Islet precursor cell (in vitro differentiated cells): Measurements from ENCODE around the gene CCDC83.
"Not testable (repeated sequence)": the region's sequence is repeated elsewhere in the genome, so short reads cannot be mapped to it uniquely, and the experiment has no call there.

Experiments
- DNase-seq: peaks from one replicate; pipeline ENCODE4 v3.0.0-alpha.2; 2018

CCDC83 gene

GRCh38 chr11:85840932-85841331 is 14.3 kb upstream of the CCDC83 start:
- DNase-seq, result not testable (repeated sequence)

- no peak for DNase-seq
These were observed 11.3 kb upstream of the CCDC83 start for GRCh38 chr11:85843929-85844328.

- peak; percentile 83 for DNase-seq
These were observed 10.6 kb upstream of the CCDC83 start for GRCh38 chr11:85844439-85845123.

GRCh38 chr11:85845124-85845631 is 10.0 kb upstream of the CCDC83 start:
- no peak for DNase-seq

- DNase-seq, result no peak
These were observed 7.7 kb upstream of the CCDC83 start for GRCh38 chr11:85847436-85847835.

DNA sequence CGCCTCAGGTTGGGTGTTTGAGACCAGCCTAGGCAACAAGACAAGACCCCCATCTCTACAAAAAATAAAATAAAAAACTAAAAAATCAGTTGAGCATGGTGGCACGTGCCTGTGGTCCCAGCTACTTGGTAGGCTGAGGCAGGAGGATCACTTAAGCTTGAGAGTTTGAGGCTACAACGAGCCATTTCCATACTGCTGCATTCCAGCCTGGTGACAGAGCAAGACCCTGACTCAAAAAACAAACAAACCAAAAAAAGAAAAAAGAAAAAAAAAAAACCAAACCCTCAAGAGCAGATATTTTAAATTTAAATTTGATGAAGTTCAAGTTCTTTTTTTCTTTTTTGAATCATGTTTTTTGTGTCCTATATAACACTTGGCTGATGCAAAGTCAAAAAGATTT is 7.2 kb upstream of the CCDC83 start:
- DNase-seq, result no peak

DNA sequence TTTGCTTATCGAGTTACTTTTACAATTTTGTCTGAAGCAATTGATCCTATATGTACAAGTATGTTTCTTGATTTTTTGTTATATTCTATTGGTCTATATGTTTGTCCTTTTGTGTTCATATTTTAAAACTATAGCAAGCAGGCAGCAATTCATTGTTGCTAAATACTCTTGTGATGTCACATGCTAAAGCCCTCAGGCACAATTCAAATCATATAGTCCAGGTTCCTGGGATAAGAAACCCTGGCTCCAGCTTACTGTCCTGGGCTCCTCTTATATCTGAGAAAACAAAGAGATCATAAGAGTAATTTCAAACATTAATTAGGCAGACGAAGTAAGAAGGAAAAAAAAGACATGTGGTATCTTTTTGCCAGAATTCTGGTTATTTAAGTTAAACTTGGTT is 6.6 kb upstream of the CCDC83 start:
- no peak for DNase-seq

GRCh38 chr11:85852754-85853153 is 2.4 kb upstream of the CCDC83 start:
- not testable (repeated sequence) for DNase-seq

- not testable (repeated sequence) for DNase-seq
These were observed 1.6 kb upstream of the CCDC83 start for GRCh38 chr11:85853541-85853940.

- DNase-seq, result no peak
These were observed 999 bp upstream of the CCDC83 start for GRCh38 chr11:85854212-85854556.

DNA sequence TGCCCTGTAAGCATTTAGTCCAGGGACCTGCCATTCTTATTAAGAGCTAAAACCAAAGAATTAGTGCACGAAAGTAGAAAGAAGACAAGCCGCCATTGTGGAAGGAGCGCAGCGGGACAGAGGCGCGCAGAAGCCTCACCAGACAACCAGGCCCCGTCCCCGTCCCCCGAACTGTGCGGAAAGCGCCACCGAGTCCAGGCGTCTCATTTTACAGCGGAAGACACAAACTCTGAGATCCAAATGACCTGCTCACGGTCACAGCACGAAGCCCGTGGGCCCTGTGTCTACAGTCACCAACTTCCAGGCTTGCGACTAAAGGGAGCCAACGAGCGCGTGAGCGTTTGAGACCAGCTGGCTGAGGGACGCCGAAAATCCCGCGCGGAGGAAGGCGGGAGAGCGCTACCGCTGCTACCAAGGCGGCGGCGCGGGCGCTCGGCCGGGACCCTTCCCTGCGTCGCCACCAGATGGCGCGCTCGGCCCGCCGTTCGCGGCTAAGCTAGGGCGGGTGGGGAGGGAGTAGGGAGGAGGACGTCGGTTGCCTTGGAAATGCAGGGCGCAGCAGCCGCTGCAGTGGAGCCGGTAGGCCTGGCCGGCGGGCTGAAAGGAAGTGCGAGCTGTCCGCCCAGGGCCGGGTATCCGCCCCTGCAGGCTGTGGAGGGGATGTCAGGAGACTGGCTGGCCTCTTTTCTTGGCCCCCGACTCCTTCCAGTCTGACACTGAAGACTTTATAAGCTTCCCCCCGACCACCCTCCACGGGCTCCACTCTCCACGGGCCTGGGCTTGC is 434 bp upstream of the CCDC83 start:
- DNase-seq, result peak; percentile 99

DNA sequence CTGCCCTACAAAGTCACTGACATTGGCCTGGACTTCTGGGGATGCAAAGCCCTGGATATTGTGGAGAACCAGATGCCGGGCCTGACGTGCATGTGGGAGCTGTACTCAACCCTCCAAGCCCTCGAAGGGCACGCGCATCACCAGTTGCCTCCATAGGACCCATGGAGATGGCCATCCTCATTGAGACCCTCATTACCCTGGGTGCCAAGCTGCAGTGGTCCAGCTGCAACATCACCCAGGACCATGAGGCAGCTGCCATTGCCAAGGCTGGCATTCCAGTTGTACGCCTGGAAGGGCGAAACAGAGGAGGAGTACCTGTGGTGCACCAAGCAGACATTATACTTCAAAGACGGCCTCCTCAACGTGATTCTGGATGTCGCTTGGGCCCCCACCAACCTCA is 1.9 kb downstream of the CCDC83 start:
- no peak for DNase-seq

DNA sequence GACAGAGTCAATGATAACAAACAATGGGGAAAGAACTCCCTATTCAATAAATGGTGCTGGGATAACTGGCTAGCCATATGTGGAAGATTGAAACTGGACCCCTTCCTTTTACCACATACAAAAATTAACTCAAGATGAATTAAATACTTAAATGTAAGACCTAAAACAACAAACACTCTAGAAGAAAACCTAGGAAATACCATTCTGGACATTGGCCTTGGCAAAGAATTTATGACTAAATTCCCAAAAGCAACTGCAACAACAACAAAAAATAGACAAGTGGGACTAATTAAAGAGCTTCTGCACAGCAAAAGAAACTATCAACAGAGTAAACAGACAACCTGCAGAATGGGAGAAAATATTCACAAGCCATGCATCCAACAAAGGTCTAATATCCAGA is 4.4 kb downstream of the CCDC83 start:
- not testable (repeated sequence) for DNase-seq

GRCh38 chr11:85863855-85864254 is 8.7 kb downstream of the CCDC83 start:
- DNase-seq, result no peak

GRCh38 chr11:85866137-85866827 is 11.1 kb downstream of the CCDC83 start:
- DNase-seq, result no peak

- DNase-seq, result no peak
These were observed 12.6 kb downstream of the CCDC83 start for GRCh38 chr11:85867751-85868150.

DNA sequence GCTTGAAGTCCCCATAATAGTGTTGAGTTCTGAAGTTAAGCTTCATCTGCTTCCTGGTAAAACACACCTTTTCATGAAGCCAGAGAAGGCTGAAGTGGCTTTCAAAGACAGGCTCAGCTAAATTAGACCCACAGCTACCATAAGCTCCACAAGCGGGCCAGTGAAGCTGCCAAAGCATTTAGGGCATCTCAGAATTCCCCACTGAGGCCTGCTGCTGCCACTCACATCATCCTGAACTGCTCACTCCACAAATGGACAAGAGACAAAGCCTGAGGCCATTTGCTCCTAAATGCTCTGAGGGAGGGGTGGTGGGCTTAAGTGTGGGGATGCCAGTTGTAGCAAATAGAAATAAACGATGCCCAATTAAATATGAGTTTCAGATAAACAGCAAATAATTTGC is 14.6 kb downstream of the CCDC83 start:
- no peak for DNase-seq

GRCh38 chr11:85874265-85874664 is 19.1 kb downstream of the CCDC83 start:
- no peak for DNase-seq

- no peak for DNase-seq
These were observed 20.3 kb downstream of the CCDC83 start for GRCh38 chr11:85875505-85875904.

- no peak for DNase-seq
These were observed 29.4 kb downstream of the CCDC83 start for GRCh38 chr11:85884581-85885021.

DNA sequence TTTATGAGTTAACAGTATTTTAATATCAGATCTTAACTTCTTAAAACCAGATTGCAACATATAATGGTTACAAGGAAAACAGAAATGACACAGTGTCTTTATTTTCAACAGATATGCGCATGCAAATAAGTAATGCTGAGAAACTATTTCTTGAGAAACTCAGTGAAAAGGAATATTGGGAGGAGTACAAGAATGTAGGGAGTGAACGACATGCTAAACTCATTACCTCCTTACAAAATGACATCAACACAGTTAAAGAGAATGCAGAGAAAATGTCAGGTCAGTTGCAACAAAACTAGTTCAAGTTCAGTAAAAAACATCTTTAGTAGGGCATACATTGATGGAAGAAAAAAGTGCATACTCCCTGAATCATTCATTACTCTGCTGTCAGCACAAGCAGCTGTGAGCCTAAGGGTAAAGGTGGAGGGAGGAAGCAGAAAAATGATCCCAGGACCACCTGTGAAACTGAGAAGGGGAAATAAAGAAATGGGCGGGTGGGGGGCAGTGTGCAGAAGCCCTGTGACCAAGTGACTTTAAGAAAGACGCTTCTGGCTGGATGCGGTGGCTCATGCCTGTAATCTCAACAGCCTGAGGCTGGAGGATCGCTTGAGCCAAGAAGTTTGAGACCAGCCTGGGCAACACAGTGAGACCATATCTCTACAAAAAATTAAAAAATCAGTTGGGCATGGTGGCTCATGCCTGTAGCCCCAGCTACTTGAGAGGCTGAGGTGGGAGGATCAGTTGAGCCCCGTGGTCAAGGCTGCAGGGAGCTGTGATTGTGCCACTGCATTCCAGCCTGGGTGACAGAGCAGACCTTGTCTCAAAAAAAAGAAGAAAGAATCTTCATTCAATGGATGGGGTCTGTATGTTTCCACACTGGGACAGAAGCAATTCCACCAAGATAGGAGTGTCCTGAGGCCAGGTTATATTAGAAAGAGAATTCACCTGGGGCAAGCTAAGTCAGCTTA is 31.2 kb downstream of the CCDC83 start:
- DNase-seq, result peak; percentile 58

DNA sequence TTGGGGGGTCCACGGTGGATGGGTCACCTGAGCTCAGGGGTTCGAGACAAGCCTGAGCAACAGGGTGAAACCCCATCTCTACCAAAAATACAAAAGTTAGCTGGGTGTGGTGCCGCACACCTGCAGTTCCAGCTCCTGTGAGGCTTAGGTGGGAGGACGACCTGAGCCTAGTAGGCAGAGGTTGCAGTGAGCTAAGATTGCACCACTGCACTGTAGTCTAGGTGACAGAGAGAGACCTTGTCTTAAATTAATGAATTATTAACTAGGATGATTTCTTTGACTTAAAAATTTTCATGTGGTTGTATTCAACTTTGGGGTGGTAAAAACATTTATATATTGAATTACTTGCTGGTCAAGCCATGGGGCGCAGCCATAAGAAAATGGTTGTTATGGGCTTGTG is 33.9 kb downstream of the CCDC83 start:
- DNase-seq, result no peak
